ENCODE results near the gene TMEM205. TPM values are rescaled to one million over a fixed set of nuclear protein-coding genes. Genes with fewer than 3 reads are reported as not detected.

Gene TMEM205
- total and polyA plus RNA-seq, 2 of the 8 experiments (the other 6 are each of a cell fraction or from before 2014, with no cell fraction given): 73.5 to 423 TPM

GRCh38 chr19:11324079-11324661, 21.9 kb downstream of the TMEM205 start:
- no peak overlapping the region for H3K9ac ChIP-seq (replicated peaks in 1 of 4; ENCODE audit: extremely low read depth in 1 of 4, low read depth in 3 of 4, low read length in 3 of 4)
- 88% methylated on average over 10 of the region's 10 CpGs; no CpG with 5 or more reads in 1 of the 2 experiments for WGBS, 2 experiments (ENCODE audit: extremely low coverage in 1 of 2, insufficient coverage in 1 of 2, insufficient read length in 1 of 2, insufficient replicate concordance in 2 of 2, low coverage in 1 of 2, low lambda C conversion rate in 2 of 2, missing lambda C conversion rate in 1 of 2)
- H2BK20ac ChIP-seq (ENCODE audit: low read length): no peak overlapping the region
- CTCF ChIA-PET (ENCODE audit: partially characterized antibody): interaction anchor here (0.6 to 1.1 kb wide), 4 partner anchors 9 to 136 kb away, joined by 3 to 4 read pairs (median 3); no protein-coding TSS in a partner anchor
- TF ChIP-seq KDM5A (IDR thresholded peaks at IDR 0.05; ENCODE audit: low read length): no peak
- TF ChIP-seq RXRA (IDR thresholded peaks at IDR 0.05; ENCODE audit: insufficient read depth, low read depth, low read length): no peak
- TF ChIP-seq FOSL1 (IDR thresholded peaks at IDR 0.05; ENCODE audit: insufficient read depth, low read depth, low read length): no peak
- no peak for TF ChIP-seq BRCA1 (IDR thresholded peaks at IDR 0.05; ENCODE audit: low read depth, low read length)
- no peak for TF ChIP-seq KDM1A (IDR thresholded peaks at IDR 0.05; ENCODE audit: borderline replicate concordance, low read length)
- TF ChIP-seq EP300 (IDR thresholded peaks at IDR 0.05; ENCODE audit: borderline replicate concordance in 1 of 2, low read depth in 2 of 2, low read length in 2 of 2): no peak
- no peak for TF ChIP-seq POLR2AphosphoS5 (IDR thresholded peaks at IDR 0.05; ENCODE audit: low read depth, low read length)
- TF ChIP-seq JUND (IDR thresholded peaks at IDR 0.05; ENCODE audit: low read length): no peak
- no peak for TF ChIP-seq ATF2 (IDR thresholded peaks at IDR 0.05; ENCODE audit: low read length)
- no peak for TF ChIP-seq POLR2A (IDR thresholded peaks at IDR 0.05; ENCODE audit: control extremely low read depth in 1 of 2, low read depth in 2 of 2, low read length in 2 of 2)
- no peak for TF ChIP-seq SIRT6 (IDR thresholded peaks at IDR 0.05; ENCODE audit: low read length)
- H2BK12ac ChIP-seq (ENCODE audit: low read depth, low read length): no peak overlapping the region
- H3K4ac ChIP-seq (replicated peaks; ENCODE audit: insufficient read length, low read depth, low read length): no peak overlapping the region
- H3K79me1 ChIP-seq (ENCODE audit: low read depth, low read length): no peaks in the 10 kb centered on the region
- no peak overlapping the region for H2BK15ac ChIP-seq (ENCODE audit: low read length)
- DNase-seq (ENCODE audit: low read depth in 1 of 2, low spot score in 2 of 2): no peak
- FAIRE-seq: no peak
- H4K8ac ChIP-seq (ENCODE audit: extremely low read depth, insufficient read depth, low read length): no peak overlapping the region
- no peak overlapping the region for H4K5ac ChIP-seq (ENCODE audit: insufficient read length, low read depth, low read length)
- POLR2A ChIA-PET (ENCODE audit: partially characterized antibody): interaction anchor here (0.8 to 2.7 kb wide), 5 partner anchors 13 to 57 kb away, joined by 3 to 5 read pairs (median 4); partner anchors contain the start of gene RAB3D
- no peak overlapping the region for H3K23ac ChIP-seq (ENCODE audit: insufficient read length)
- no peak overlapping the region for H2AK5ac ChIP-seq (ENCODE audit: low read depth, low read length)
- no peaks in the 10 kb centered on the region for H4K20me1 ChIP-seq (replicated peaks in 1 of 2; ENCODE audit: control insufficient read depth in 1 of 2, insufficient read depth in 2 of 2, low read length in 2 of 2)
- H3K4me2 ChIP-seq (ENCODE audit: insufficient read depth in 1 of 2, low read depth in 2 of 2, low read length in 2 of 2): no peak overlapping the region
- no peak overlapping the region for H3K14ac ChIP-seq (ENCODE audit: insufficient read length)
- no peaks in the 10 kb centered on the region for H3K27me3 ChIP-seq (replicated peaks in 1 of 4; ENCODE audit: control insufficient read depth in 3 of 4, extremely low read depth in 1 of 4, insufficient read depth in 3 of 4, low read length in 3 of 4)
- H3K18ac ChIP-seq (ENCODE audit: extremely low read depth, low read length): no peak overlapping the region
- H3K27ac ChIP-seq (ENCODE audit: low read depth, low read length): no peak overlapping the region; the same call in 1 of the 2 replicates
- H3K4me3 ChIP-seq (ENCODE audit: extremely low read depth in 1 of 4, insufficient read depth in 2 of 4, low read depth in 3 of 4, low read length in 4 of 4): no peak overlapping the region
- H3K56ac ChIP-seq (replicated peaks; ENCODE audit: insufficient read length, low read depth, low read length): no peak overlapping the region
- H2BK120ac ChIP-seq (replicated peaks; ENCODE audit: low read depth, low read length): no peak overlapping the region
- no peaks in the 10 kb centered on the region for H3K23me2 ChIP-seq (ENCODE audit: low read depth, low read length)
- no peaks in the 10 kb centered on the region for H3K79me2 ChIP-seq (ENCODE audit: control insufficient read depth in 1 of 2, insufficient read depth in 2 of 2, low read length in 2 of 2)
- H2AFZ ChIP-seq (ENCODE audit: low read length): no peak overlapping the region
- no peak overlapping the region for H4K91ac ChIP-seq (replicated peaks; ENCODE audit: insufficient read length, low read length)
- no peaks in the 10 kb centered on the region for H3K36me3 ChIP-seq (ENCODE audit: control insufficient read depth in 2 of 4, insufficient read depth in 4 of 4, low read length in 3 of 4)
- no peak overlapping the region for H2BK5ac ChIP-seq (ENCODE audit: low read depth, low read length)
- peaks cover 0 to 5% (median 0%) of the 10 kb centered on the region in 4 experiments; a peak in 3 of 7 replicates for H3K4me1 ChIP-seq (replicated peaks in 1 of 4; ENCODE audit: control insufficient read depth in 3 of 4, insufficient read depth in 4 of 4, low read length in 3 of 4)
- H3K9me3 ChIP-seq (ENCODE audit: insufficient read depth in 2 of 2, low read depth in 1 of 2, low read length in 1 of 2): no peaks in the 10 kb centered on the region
